Mesendoderm (in vitro differentiated cells): ENCODE data around the gene PPT2.

Source experiments
- DNase-seq: peaks from one replicate; pipeline ENCODE4 v3.0.0; 2013
- H2AK5ac ChIP-seq: 2 replicates; pipeline ENCODE4 v1.6.1; 2013; ENCODE audit warnings: low read length, inconsistent platforms
- H2BK120ac ChIP-seq: 2 replicates; pipeline ENCODE4 v1.6.1; 2013; ENCODE audit warnings: low read depth, mild to moderate bottlenecking, low read length, moderate library complexity, mixed read lengths
- H2BK15ac ChIP-seq: replicated peaks from 2 replicates; pipeline ENCODE4 v1.6.1; 2013; ENCODE audit warnings: low read depth, mild to moderate bottlenecking, moderate library complexity
- H2BK5ac ChIP-seq: 2 replicates; pipeline ENCODE4 v1.6.1; 2013; ENCODE audit warnings: low read length, inconsistent platforms
- H3K18ac ChIP-seq: 2 replicates; pipeline ENCODE4 v1.6.1; 2013; ENCODE audit warnings: mild to moderate bottlenecking, low read length, mixed read lengths
- H3K23ac ChIP-seq: one replicate; pipeline ENCODE4 v1.6.1; 2013; ENCODE audit warnings: low read length
- H3K27ac ChIP-seq: 2 replicates; pipeline ENCODE4 v1.5.1; 2013; ENCODE audit warnings: low read depth, mild to moderate bottlenecking, inconsistent platforms, low read length, moderate library complexity
- H3K27me3 ChIP-seq: 2 replicates; pipeline ENCODE4 v1.6.1; 2013; ENCODE audit warnings: low read length, control low read depth, mild to moderate bottlenecking, inconsistent platforms; ENCODE audit not compliant: insufficient read depth, poor library complexity
- H3K36me3 ChIP-seq: 2 replicates; pipeline ENCODE4 v1.6.1; 2013; ENCODE audit warnings: low read length, inconsistent platforms; ENCODE audit not compliant: control insufficient read depth, insufficient read depth
- H3K4ac ChIP-seq: one replicate; pipeline ENCODE4 v1.6.1; 2013; ENCODE audit warnings: low read depth, mild to moderate bottlenecking, low read length, moderate library complexity
- H3K4me1 ChIP-seq: 2 replicates; pipeline ENCODE4 v1.6.1; 2013; ENCODE audit warnings: low read depth, low read length, inconsistent platforms; ENCODE audit not compliant: control insufficient read depth
- H3K4me2 ChIP-seq: 2 replicates; pipeline ENCODE4 v1.6.1; 2013; ENCODE audit warnings: low read length
- H3K4me3 ChIP-seq: 2 replicates; pipeline ENCODE4 v1.5.1; 2013; ENCODE audit warnings: mild to moderate bottlenecking, low read length
- H3K56ac ChIP-seq: one replicate; pipeline ENCODE4 v1.6.1; 2013; ENCODE audit warnings: low read length
- H3K79me1 ChIP-seq: 2 replicates; pipeline ENCODE4 v1.6.1; 2013; ENCODE audit warnings: low read length, inconsistent platforms
- H3K79me2 ChIP-seq: 2 replicates; pipeline ENCODE4 v1.6.1; 2013; ENCODE audit warnings: mild to moderate bottlenecking, low read length; ENCODE audit not compliant: control insufficient read depth, insufficient read depth
- H3K9ac ChIP-seq: 2 replicates; pipeline ENCODE4 v1.6.1; 2013; ENCODE audit warnings: low read length, inconsistent platforms
- H4K5ac ChIP-seq: one replicate; pipeline ENCODE4 v1.6.1; 2013; ENCODE audit warnings: low read length
- H4K8ac ChIP-seq: one replicate; pipeline ENCODE4 v1.6.1; 2013; ENCODE audit warnings: low read depth, mild to moderate bottlenecking, control low read depth, low read length, moderate library complexity
- WGBS: extraction: QIAGEN DNeasy Blood & Tissue Kit; methylation state at CpG from one replicate; pipeline ENCODE4 v1.1.7; 2013; ENCODE audit warnings: low lambda C conversion rate, missing lambda C conversion rate; ENCODE audit not compliant: insufficient coverage; ENCODE audit errors: extremely low coverage; 5-methylcytosine and 5-hydroxymethylcytosine counted together

The PPT2 gene

DNA sequence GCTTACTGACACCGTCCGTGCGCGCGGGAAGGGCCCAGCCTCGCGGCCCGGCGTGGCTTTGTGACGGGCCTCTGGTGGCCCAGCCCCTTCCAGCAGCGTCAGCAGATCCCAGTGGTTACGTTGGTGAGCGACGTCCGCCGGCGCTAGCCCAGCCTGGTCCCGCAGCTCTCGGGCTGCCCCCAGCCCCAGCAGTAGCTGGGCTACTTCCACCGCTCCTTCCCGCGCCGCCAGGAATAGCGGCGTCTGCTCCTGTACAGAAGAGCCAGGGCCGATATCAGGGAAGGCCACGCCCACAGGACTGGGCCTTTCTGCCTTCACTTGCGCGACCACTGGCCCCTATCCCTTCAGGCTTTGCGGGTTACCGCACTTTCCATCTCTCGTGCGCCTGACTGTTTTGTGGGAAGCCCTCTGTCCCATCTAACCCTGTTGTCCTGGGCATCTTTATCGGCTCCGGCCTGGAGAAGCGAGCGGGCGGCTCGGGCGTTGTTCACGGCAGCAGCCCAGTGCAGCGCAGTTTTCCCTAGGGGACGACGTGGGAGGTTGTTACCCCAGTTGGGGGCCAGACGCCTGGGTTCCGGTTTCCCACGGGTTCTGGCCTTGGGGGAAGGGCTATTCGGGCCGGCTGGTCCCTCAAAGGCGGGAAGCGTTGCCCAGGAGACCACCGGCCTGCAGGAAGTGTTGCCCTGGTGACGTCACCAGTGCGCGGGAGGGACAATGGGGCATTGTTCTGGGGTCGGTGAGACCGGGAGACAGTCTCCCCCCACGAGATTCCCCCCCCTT, 42.2 kb downstream of the PPT2 start:
- Histone ChIP-seq H4K8ac (no peak overlapping the region), H3K18ac (peak overlapping the region; percentile 52), H3K79me2 (no peaks in the 10 kb centered on the region), H3K27me3 (no peaks in the 10 kb centered on the region), H3K27ac (peak overlapping the region; percentile 95), H3K4me2 (peak overlapping the region; percentile 61), H3K23ac (peak overlapping the region; percentile 11), H3K56ac (peak overlapping the region; percentile 89), H2BK5ac (peak overlapping the region; percentile 94), H2BK120ac (no peak overlapping the region), H3K9ac (peak overlapping the region; percentile 99), H2BK15ac (no peak overlapping the region), H3K4me3 (peak overlapping the region; percentile 54), H2AK5ac (peak overlapping the region; percentile 22), H3K36me3 (no peaks in the 10 kb centered on the region), H3K4ac (peak overlapping the region; percentile 63), H4K5ac (no peak overlapping the region), H3K4me1 (peaks cover 19% of the 10 kb centered on the region), H3K79me1 (peaks cover 2% of the 10 kb centered on the region)
- no CpG with 5 or more reads among the region's 58 CpGs for WGBS
- peak; percentile 94 for DNase-seq

- peak; percentile 41 for DNase-seq
- peak overlapping the region; percentile 71 for H4K5ac ChIP-seq
- WGBS = no CpG with 5 or more reads among the region's 28 CpGs
These were observed 43.0 kb downstream of the PPT2 start for GRCh38 chr6:32196682-32197616.

GRCh38 chr6:32198345-32198696, 44.4 kb downstream of the PPT2 start:
- H3K79me2 ChIP-seq = no peaks in the 10 kb centered on the region
- no peak overlapping the region for H3K4me2 ChIP-seq
- H2BK15ac ChIP-seq = no peak overlapping the region
- H3K79me1 ChIP-seq = no peaks in the 10 kb centered on the region
- H3K4ac ChIP-seq = no peak overlapping the region
- H3K9ac ChIP-seq = no peak overlapping the region
- H2AK5ac ChIP-seq = no peak overlapping the region
- H3K56ac ChIP-seq = no peak overlapping the region
- H2BK120ac ChIP-seq = no peak overlapping the region
- no peaks in the 10 kb centered on the region for H3K27me3 ChIP-seq
- no peak overlapping the region for H3K18ac ChIP-seq
- H3K23ac ChIP-seq = no peak overlapping the region
- H2BK5ac ChIP-seq = no peak overlapping the region
- no peak overlapping the region for H3K27ac ChIP-seq
- H4K5ac ChIP-seq = no peak overlapping the region
- H4K8ac ChIP-seq = no peak overlapping the region
- WGBS = no CpG with 5 or more reads among the region's 3 CpGs
- H3K36me3 ChIP-seq = no peaks in the 10 kb centered on the region
- no peak overlapping the region for H3K4me3 ChIP-seq
- peaks cover 11% of the 10 kb centered on the region for H3K4me1 ChIP-seq
- no peak for DNase-seq

More at GRCh38 chr6:32196682-32197616, 43.0 kb downstream of the PPT2 start:
- Histone ChIP-seq H3K18ac (no peak overlapping the region), H3K4me3 (peak overlapping the region; percentile 17), H3K4me1 (peaks cover 17% of the 10 kb centered on the region), H2AK5ac (no peak overlapping the region), H3K27me3 (no peaks in the 10 kb centered on the region), H3K23ac (no peak overlapping the region), H2BK15ac (no peak overlapping the region), H4K8ac (no peak overlapping the region), H2BK120ac (no peak overlapping the region), H3K4me2 (peak overlapping the region; percentile 57), H3K79me2 (no peaks in the 10 kb centered on the region), H3K4ac (no peak overlapping the region), H2BK5ac (no peak overlapping the region), H3K27ac (no peak overlapping the region), H3K36me3 (no peaks in the 10 kb centered on the region), H3K79me1 (peaks cover 2% of the 10 kb centered on the region), H3K9ac (peak overlapping the region; percentile 99), H3K56ac (peak overlapping the region; percentile 89)

- no peaks in the 10 kb centered on the region for H3K79me2 ChIP-seq
- no peak overlapping the region for H2BK15ac ChIP-seq
These were observed 44.9 kb downstream of the PPT2 start for GRCh38 chr6:32198866-32199265.

DNA sequence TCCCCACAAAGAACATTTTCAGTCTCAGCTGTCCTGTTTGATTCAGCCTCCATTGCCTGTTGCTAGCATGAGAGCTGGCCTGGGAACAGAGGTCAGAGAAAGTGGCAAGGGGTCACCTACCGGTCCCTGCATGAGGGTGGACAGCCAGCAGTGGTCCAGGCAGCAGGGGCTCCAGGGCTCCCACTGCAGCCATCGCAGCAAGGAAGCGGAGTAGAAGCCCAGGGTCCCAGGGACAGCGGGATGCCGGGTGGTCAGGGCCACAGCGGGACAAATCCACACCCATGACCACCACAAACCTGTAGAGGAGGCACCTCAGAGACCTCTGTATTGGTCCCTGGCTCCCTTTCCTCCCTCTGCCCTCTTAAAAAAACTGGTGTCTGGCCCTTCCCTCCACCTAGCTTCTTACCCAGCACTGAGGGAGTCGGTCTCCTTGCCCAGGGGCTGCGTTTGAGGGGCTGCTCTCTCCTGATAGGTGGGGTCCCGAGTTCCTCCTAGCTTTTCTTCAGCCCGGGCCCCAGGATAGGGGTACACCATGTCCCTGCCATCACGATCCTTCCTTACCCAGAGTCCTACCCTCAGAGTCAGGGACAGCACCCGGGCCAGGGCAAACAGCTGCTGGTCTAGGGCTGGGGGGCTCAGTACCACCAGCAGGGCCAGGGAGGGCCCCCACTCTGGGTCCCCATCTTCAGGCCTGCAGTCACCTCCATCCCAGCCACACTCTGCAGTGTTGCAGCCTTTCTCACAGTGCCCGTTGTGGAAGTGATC, 47.0 kb downstream of the PPT2 start:
- Histone ChIP-seq H3K79me2 (no peaks in the 10 kb centered on the region), H3K36me3 (no peaks in the 10 kb centered on the region), H3K79me1 (no peaks in the 10 kb centered on the region), H3K27me3 (no peaks in the 10 kb centered on the region), H2BK5ac (no peak overlapping the region), H2BK15ac (no peak overlapping the region), H2AK5ac (no peak overlapping the region), H3K9ac (no peak overlapping the region), H3K18ac (no peak overlapping the region), H3K4me1 (peaks cover 5% of the 10 kb centered on the region), H3K4ac (no peak overlapping the region), H4K5ac (no peak overlapping the region), H3K27ac (no peak overlapping the region), H3K56ac (no peak overlapping the region), H2BK120ac (no peak overlapping the region), H3K23ac (no peak overlapping the region), H3K4me2 (no peak overlapping the region), H4K8ac (no peak overlapping the region), H3K4me3 (no peak overlapping the region)
- no CpG with 5 or more reads among the region's 13 CpGs for whole genome bisulfite sequencing
- DNase-seq = no peak

More at GRCh38 chr6:32198866-32199265, 44.9 kb downstream of the PPT2 start:
- no peak overlapping the region for H3K27ac ChIP-seq
- no peak overlapping the region for H3K4me3 ChIP-seq
- H4K5ac ChIP-seq = no peak overlapping the region
- H2BK5ac ChIP-seq = no peak overlapping the region
- WGBS = no CpG with 5 or more reads among the region's 17 CpGs
- H2BK120ac ChIP-seq = no peak overlapping the region
- no peaks in the 10 kb centered on the region for H3K27me3 ChIP-seq
- peaks cover 11% of the 10 kb centered on the region for H3K4me1 ChIP-seq
- H2AK5ac ChIP-seq = no peak overlapping the region
- H3K4ac ChIP-seq = no peak overlapping the region
- H3K18ac ChIP-seq = no peak overlapping the region
- no peaks in the 10 kb centered on the region for H3K79me1 ChIP-seq
- H3K56ac ChIP-seq = no peak overlapping the region
- DNase-seq = no peak
- H3K23ac ChIP-seq = no peak overlapping the region
- no peak overlapping the region for H4K8ac ChIP-seq
- H3K36me3 ChIP-seq = no peaks in the 10 kb centered on the region
- no peak overlapping the region for H3K4me2 ChIP-seq
- H3K9ac ChIP-seq = no peak overlapping the region
